IPS-NIHi11 (cell line): ENCODE results near the gene OTUD7B.
A peak's percentile ranks its signal among the peaks of the same experiment; 100 is the strongest.
"Not testable (repeated sequence)": the region's sequence is repeated elsewhere in the genome, so short reads cannot be mapped to it uniquely, and the experiment has no call there.

Experiments
- DNase-seq: peaks from one replicate; pipeline ENCODE4 v3.0.0; 2012; ENCODE audit warnings: mixed read lengths, low spot score

OTUD7B gene

GRCh38 chr1:150003801-150004200 lies 6.7 kb downstream of the OTUD7B start:
- no peak for DNase-seq

- no peak for DNase-seq
These were observed 8.3 kb downstream of the OTUD7B start for GRCh38 chr1:150002217-150002616.

GRCh38 chr1:150001415-150001814 lies 9.1 kb downstream of the OTUD7B start:
- DNase-seq, result no peak

- DNase-seq, result no peak
These were observed 12.8 kb downstream of the OTUD7B start for GRCh38 chr1:149997585-149998262.

GRCh38 chr1:149995927-149996326 lies 14.6 kb downstream of the OTUD7B start:
- no peak for DNase-seq

- no peak for DNase-seq
These were observed 16.8 kb downstream of the OTUD7B start for GRCh38 chr1:149993764-149994163.

- no peak for DNase-seq
These were observed 17.3 kb downstream of the OTUD7B start for GRCh38 chr1:149993181-149993580.

- no peak for DNase-seq
These were observed 23.3 kb downstream of the OTUD7B start for GRCh38 chr1:149987297-149987595.

- DNase-seq, result peak; percentile 23
These were observed 23.8 kb downstream of the OTUD7B start for GRCh38 chr1:149986486-149987296.

- no peak for DNase-seq
These were observed 30.5 kb downstream of the OTUD7B start for GRCh38 chr1:149979972-149980540.

GRCh38 chr1:149979245-149979971 lies 31.1 kb downstream of the OTUD7B start:
- DNase-seq, result no peak

GRCh38 chr1:149978547-149979023 lies 31.9 kb downstream of the OTUD7B start:
- no peak for DNase-seq

GRCh38 chr1:149977345-149977744 lies 33.2 kb downstream of the OTUD7B start:
- DNase-seq, result no peak

- DNase-seq, result no peak
These were observed 38.0 kb downstream of the OTUD7B start for GRCh38 chr1:149972547-149972946.

- no peak for DNase-seq
These were observed 42.9 kb downstream of the OTUD7B start for GRCh38 chr1:149967646-149968045.

- no peak for DNase-seq
These were observed 43.5 kb downstream of the OTUD7B start for GRCh38 chr1:149967041-149967440.

GRCh38 chr1:149966405-149966804 lies 44.1 kb downstream of the OTUD7B start:
- no peak for DNase-seq

- no peak for DNase-seq
These were observed 45.1 kb downstream of the OTUD7B start for GRCh38 chr1:149965440-149965839.

- no peak for DNase-seq
These were observed 47.2 kb downstream of the OTUD7B start for GRCh38 chr1:149963358-149963757.

GRCh38 chr1:149962736-149963135 lies 47.8 kb downstream of the OTUD7B start:
- no peak for DNase-seq

- peak; percentile 64 for DNase-seq
These were observed 48.4 kb downstream of the OTUD7B start for GRCh38 chr1:149962039-149962647.

- DNase-seq, result not testable (repeated sequence)
These were observed 53.0 kb downstream of the OTUD7B start for GRCh38 chr1:149957548-149957947.
